H9 (cell line): ENCODE data around the gene CAPN2. TPM values are rescaled to one million over a fixed set of nuclear protein-coding genes. Genes with fewer than 3 reads are reported as not detected.

Experiments used
- DNase-seq: peaks from one replicate; pipeline ENCODE4 v3.0.0-alpha.2; 2017
- H2AFZ ChIP-seq: one replicate; pipeline ENCODE4 v1.6.1; 2013; ENCODE audit warnings: mild to moderate bottlenecking, low read length, control low read depth, moderate library complexity
- H2AK5ac ChIP-seq: 2 replicates; pipeline ENCODE4 v1.6.1; 2013; ENCODE audit warnings: low read length, control low read depth, mixed read lengths; ENCODE audit not compliant: insufficient read length
- H2BK120ac ChIP-seq: one replicate; pipeline ENCODE4 v1.6.1; 2013; ENCODE audit warnings: low read depth, mild to moderate bottlenecking, low read length, control low read depth, inconsistent platforms; ENCODE audit not compliant: poor library complexity, severe bottlenecking
- H2BK12ac ChIP-seq: 2 replicates; pipeline ENCODE4 v1.6.1; 2013; ENCODE audit warnings: low read length, control low read depth, mixed read lengths, low read depth; ENCODE audit not compliant: insufficient read length
- H2BK15ac ChIP-seq: 2 replicates; pipeline ENCODE4 v1.6.1; 2013; ENCODE audit warnings: low read depth, low read length, control low read depth
- H2BK20ac ChIP-seq: one replicate; pipeline ENCODE4 v1.6.1; 2013; ENCODE audit warnings: low read depth, mild to moderate bottlenecking, low read length, control low read depth, inconsistent platforms; ENCODE audit not compliant: poor library complexity, severe bottlenecking
- H2BK5ac ChIP-seq: 2 replicates; pipeline ENCODE4 v1.6.1; 2013; ENCODE audit warnings: low read length, control low read depth, mixed read lengths; ENCODE audit not compliant: insufficient read length
- H3K14ac ChIP-seq: 2 replicates; pipeline ENCODE4 v1.6.1; 2013; ENCODE audit warnings: low read length, control low read depth; ENCODE audit not compliant: insufficient read depth
- H3K18ac ChIP-seq: 2 replicates; pipeline ENCODE4 v1.6.1; 2013; ENCODE audit warnings: low read depth, mild to moderate bottlenecking, mixed read lengths, low read length, control low read depth; ENCODE audit not compliant: insufficient read length
- H3K23ac ChIP-seq: 2 replicates; pipeline ENCODE4 v1.6.1; 2013; ENCODE audit warnings: low read length, control low read depth, mixed read lengths, low read depth; ENCODE audit not compliant: insufficient read length
- H3K23me2 ChIP-seq: 2 replicates; pipeline ENCODE4 v1.6.1; 2013; ENCODE audit warnings: low read depth, mild to moderate bottlenecking, mixed read lengths, low read length, control low read depth; ENCODE audit not compliant: insufficient read length, poor library complexity, severe bottlenecking
- H3K27ac ChIP-seq: 2 replicates; pipeline ENCODE4 v1.5.1; 2013; ENCODE audit warnings: low read length, control low read depth, mixed read lengths, low read depth; ENCODE audit not compliant: insufficient read length
- H3K27me3 ChIP-seq: 2 replicates; pipeline ENCODE4 v1.6.1; 2013; ENCODE audit warnings: low read length, control low read depth, inconsistent platforms; ENCODE audit not compliant: insufficient read depth
- H3K4ac ChIP-seq: 2 replicates; pipeline ENCODE4 v1.6.1; 2013; ENCODE audit warnings: low read depth, mild to moderate bottlenecking, control low read depth, inconsistent platforms, low read length, moderate library complexity
- H3K4me1 ChIP-seq: 2 replicates; pipeline ENCODE4 v1.6.1; 2013; ENCODE audit warnings: low read length, control low read depth, inconsistent platforms; ENCODE audit not compliant: insufficient read depth
- H3K4me2 ChIP-seq: 2 replicates; pipeline ENCODE4 v1.6.1; 2013; ENCODE audit warnings: low read length, control low read depth, mixed read lengths; ENCODE audit not compliant: insufficient read length, insufficient read depth
- H3K56ac ChIP-seq: 2 replicates; pipeline ENCODE4 v1.6.1; 2013; ENCODE audit warnings: low read depth, mild to moderate bottlenecking, mixed read lengths, low read length, control low read depth; ENCODE audit not compliant: insufficient read length
- H3K79me1 ChIP-seq: 2 replicates; pipeline ENCODE4 v1.6.1; 2013; ENCODE audit warnings: low read depth, mild to moderate bottlenecking, moderate library complexity, low read length, control low read depth, inconsistent platforms; ENCODE audit not compliant: insufficient read depth, poor library complexity, severe bottlenecking
- H3K79me2 ChIP-seq: 2 replicates; pipeline ENCODE4 v1.6.1; 2013; ENCODE audit warnings: low read length, control low read depth, inconsistent platforms; ENCODE audit not compliant: insufficient read depth
- H3K9ac ChIP-seq: 2 replicates; pipeline ENCODE4 v1.6.1; 2013; ENCODE audit warnings: low read length, control low read depth, mixed read lengths; ENCODE audit not compliant: insufficient read length; ENCODE audit errors: extremely low read depth
- H3K9me3 ChIP-seq: one replicate; pipeline ENCODE4 v1.6.1; 2013; ENCODE audit warnings: low read depth, low read length, inconsistent platforms; ENCODE audit not compliant: control insufficient read depth
- H3T11ph ChIP-seq: one replicate; pipeline ENCODE4 v1.6.1; 2013; ENCODE audit warnings: mild to moderate bottlenecking, low read length, control low read depth, inconsistent platforms
- H4K20me1 ChIP-seq: one replicate; pipeline ENCODE4 v1.6.1; 2013; ENCODE audit not compliant: control insufficient read depth, insufficient read length, insufficient read depth
- H4K5ac ChIP-seq: 2 replicates; pipeline ENCODE4 v1.6.1; 2013; ENCODE audit warnings: low read depth, mild to moderate bottlenecking, mixed read lengths, low read length, control low read depth; ENCODE audit not compliant: insufficient read length
- H4K8ac ChIP-seq: replicated peaks from 2 replicates; pipeline ENCODE4 v1.6.1; 2013; ENCODE audit warnings: low read length, control low read depth, mixed read lengths, low read depth; ENCODE audit not compliant: insufficient read length
- H4K91ac ChIP-seq: 2 replicates; pipeline ENCODE4 v1.6.1; 2013; ENCODE audit warnings: low read depth, mild to moderate bottlenecking, moderate library complexity, mixed read lengths, low read length, control low read depth; ENCODE audit not compliant: insufficient read length
- H3K27ac Mint-ChIP-seq, 3 experiments: 2 replicates in 2 of 3; 3 replicates in 1 of 3; pipeline ENCODE4 v1.8.0; 2020 to 2021; ENCODE audit warnings: mixed read lengths in 3 of 3, mild to moderate bottlenecking in 1 of 3, moderate library complexity in 1 of 3
- H3K27me3 Mint-ChIP-seq: 2 replicates; pipeline ENCODE4 v1.8.0; 2021; ENCODE audit warnings: low read depth, mild to moderate bottlenecking, moderate library complexity, mixed read lengths
- H3K36me3 Mint-ChIP-seq, 3 experiments: 2 replicates in 2 of 3; 3 replicates in 1 of 3; pipeline ENCODE4 v1.8.0; 2020 to 2021; ENCODE audit warnings: low read depth in 3 of 3, mixed read lengths in 3 of 3; ENCODE audit not compliant: insufficient read depth in 1 of 3
- H3K4me1 Mint-ChIP-seq, 2 experiments: 2 replicates each; pipeline ENCODE4 v1.8.0; 2020; ENCODE audit warnings: mixed read lengths in 2 of 2
- H3K4me3 Mint-ChIP-seq, 2 experiments: 2 replicates in 1 of 2; 3 replicates in 1 of 2; pipeline ENCODE4 v1.8.0; 2020 to 2021; ENCODE audit warnings: mild to moderate bottlenecking in 2 of 2, mixed read lengths in 2 of 2, moderate library complexity in 1 of 2
- H3K9me3 Mint-ChIP-seq, 2 experiments: 2 replicates in 1 of 2; 3 replicates in 1 of 2; pipeline ENCODE4 v1.8.0; 2020; ENCODE audit warnings: mild to moderate bottlenecking in 2 of 2, mixed read lengths in 2 of 2, moderate library complexity in 1 of 2
- CTCF ChIP-seq: fragments of 200-600 bp; sonication (generic); conservative IDR thresholded peaks from 3 replicates; pipeline ENCODE4 v1.8.0; 2021; ENCODE audit warnings: antibody characterized with exemption, mild to moderate bottlenecking
- WGBS: extraction: QIAGEN DNeasy Blood & Tissue Kit; methylation state at CpG from one replicate; pipeline ENCODE4 v1.1.7; 2013; ENCODE audit warnings: missing lambda C conversion rate, low lambda C conversion rate, mixed read lengths; ENCODE audit not compliant: insufficient read length; ENCODE audit errors: extremely low coverage; 5-methylcytosine and 5-hydroxymethylcytosine counted together
- total RNA-seq: library from RNA; stranded (reverse); gene quantifications from 2 replicates; pipeline ENCODE4 v1.2.1, GENCODE V29; 2021

CAPN2 gene
- total RNA-seq, 1 experiment from 2014 or later = 32.2 TPM

DNA sequence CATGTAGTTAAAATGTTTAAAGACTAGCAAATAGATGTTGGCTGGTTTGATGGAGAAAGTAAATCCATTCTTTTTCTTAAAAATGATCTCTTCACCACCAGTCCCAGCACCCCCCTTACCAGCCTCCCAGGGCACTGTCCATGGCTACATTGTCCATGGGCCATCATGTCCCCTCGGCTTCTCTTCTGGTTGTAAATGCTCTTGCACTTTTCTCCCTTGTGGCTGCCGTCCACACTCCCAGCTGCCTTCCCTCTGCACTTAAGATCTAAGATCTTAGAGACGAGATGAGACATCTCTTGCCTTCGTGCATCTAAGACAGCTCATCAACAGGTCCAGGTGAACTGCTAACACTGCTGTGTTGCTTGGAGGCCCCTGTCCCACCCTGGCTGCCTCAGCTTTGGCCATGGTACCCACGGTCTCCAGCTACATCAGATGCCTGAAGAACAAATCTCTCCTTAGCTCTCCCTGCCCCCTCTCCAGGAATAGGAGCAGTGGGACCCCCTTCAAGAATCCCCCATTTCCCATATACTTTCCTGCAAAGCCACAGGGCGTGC lies 11.1 kb downstream of the CAPN2 start:
- Histone ChIP-seq H2BK120ac (no peak overlapping the region), H3K56ac (no peak overlapping the region), H3K14ac (no peak overlapping the region), H3K23ac (no peak overlapping the region), H3K27me3 (peaks cover 19% of the 10 kb centered on the region; the same call in 1 of the 2 replicates), H3K4ac (no peak overlapping the region), H3K18ac (no peak overlapping the region), H3K27ac (no peak overlapping the region), H2AK5ac (no peak overlapping the region), H2BK5ac (no peak overlapping the region), H4K5ac (no peak overlapping the region), H2BK20ac (no peak overlapping the region), H2AFZ (no peak overlapping the region), H2BK12ac (no peak overlapping the region), H3T11ph (no peak overlapping the region), H3K79me1 (no peaks in the 10 kb centered on the region), H2BK15ac (no peak overlapping the region), H3K9me3 (no peaks in the 10 kb centered on the region), H4K20me1 (no peaks in the 10 kb centered on the region), H3K9ac (no peak overlapping the region), H3K79me2 (no peaks in the 10 kb centered on the region), H4K8ac (no peak overlapping the region), H4K91ac (no peak overlapping the region), H3K4me1 (peaks cover 7% of the 10 kb centered on the region), H3K4me2 (no peak overlapping the region), H3K23me2 (no peaks in the 10 kb centered on the region)
- Mint-ChIP-seq H3K27me3 (peaks cover 63% of the 10 kb centered on the region), H3K27ac (no peak overlapping the region), H3K4me3 (no peak overlapping the region), H3K4me1 (peaks cover 37 to 38% of the 10 kb centered on the region in 2 experiments), H3K36me3 (peaks cover 25 to 40% (median 31%) of the 10 kb centered on the region in 3 experiments), H3K9me3 (no peaks in the 10 kb centered on the region)
- WGBS = no CpG with 5 or more reads among the region's 6 CpGs
- DNase-seq = no peak
- no peak for TF ChIP-seq CTCF
